GOT3 (cell line): ENCODE data around the gene CT45A6.
"Not testable (repeated sequence)": the region's sequence is repeated elsewhere in the genome, so short reads cannot be mapped to it uniquely, and the experiment has no call there.

Experiments
- DNase-seq: peaks from one replicate; lab custom pipeline; 2025; ENCODE audit warnings: mixed read lengths; lab: John Stamatoyannopoulos, UW

CT45A6 gene

GRCh38 chrX:135802687-135803086 is at the start of gene CT45A6:
TSS of gene CT45A6 (minus strand) at chrX:135802787. CDS start at chrX:135798993, 3,794 bp downstream.
- DNase-seq = not testable (repeated sequence)

GRCh38 chrX:135837180-135837579 is 34.6 kb upstream of the CT45A6 start, which contains the start of gene CT45A7:
TSS of gene CT45A7 (minus strand) at chrX:135837280. CDS start at chrX:135833533, 3,747 bp downstream.
- DNase-seq = not testable (repeated sequence)

GRCh38 chrX:135819912-135820311 is 17.3 kb upstream of the CT45A6 start, which contains the start of gene CT45A2:
TSS of gene CT45A2 (minus strand) at chrX:135820012. CDS start at chrX:135816265, 3,747 bp downstream.
- DNase-seq = not testable (repeated sequence)

- DNase-seq = not testable (repeated sequence)
Observed at GRCh38 chrX:135785403-135785802, 17.2 kb downstream of the CT45A6 start, which contains the start of gene CT45A5. TSS of gene CT45A5 (minus strand) at chrX:135785503. CDS start at chrX:135781729, 3,774 bp downstream.

GRCh38 chrX:135768091-135768490 is 34.5 kb downstream of the CT45A6 start, which contains the start of gene CT45A3:
TSS of gene CT45A3 (minus strand) at chrX:135768191. CDS start at chrX:135764444, 3,747 bp downstream.
- not testable (repeated sequence) for DNase-seq

- not testable (repeated sequence) for DNase-seq
Observed at GRCh38 chrX:135744739-135745138, 57.8 kb downstream of the CT45A6 start.
